Endothelial cell of umbilical vein (primary cell): ENCODE data around the gene GAL. TPM values are rescaled to one million over a fixed set of nuclear protein-coding genes. Genes with fewer than 3 reads are reported as not detected.

Experiments
- BruUV-seq: library from RNA; stranded (reverse); fragments of 400-500 nt; replicated peaks from 2 replicates; lab custom pipeline; 2021; lab: Mats Ljungman, UMichigan
- CTCF ChIA-PET: fragments of 300-600, 350-600 bp; sonication (Branson Sonifier 250); formaldehyde crosslinking; loops from one replicate; lab custom pipeline; 2021; ENCODE audit warnings: antibody characterized with exemption, inconsistent platforms; lab: Charles Lee
- POLR2A ChIA-PET: fragments of 300-600, 350-600 bp; sonication (Branson Sonifier 250); formaldehyde crosslinking; loops from one replicate; lab custom pipeline; 2021; ENCODE audit warnings: antibody characterized with exemption, inconsistent platforms; lab: Charles Lee
- DNase-seq: peaks from one replicate; pipeline ENCODE4 v3.0.0-alpha.2; 2011; ENCODE audit warnings: low read depth, low spot score
- FAIRE-seq: peaks from 2 replicates; lab custom pipeline; 2011; peaks lifted over from hg19 to GRCh38; lab: Jason Lieb, UNC
- H2AFZ ChIP-seq: 2 replicates; pipeline ENCODE4 v1.6.0; 2012; ENCODE audit warnings: low read depth, low read length, control low read depth, inconsistent platforms
- H3K27ac ChIP-seq: 2 replicates; pipeline ENCODE4 v1.5.1; 2011; ENCODE audit warnings: low read depth, mild to moderate bottlenecking, control low read depth, low read length, moderate library complexity; ENCODE audit not compliant: insufficient read depth
- H3K27me3 ChIP-seq, 2 experiments: 2 replicates each; pipeline versions ENCODE4 v1.6.0 to v1.6.1; 2011; ENCODE audit warnings: low read length in 2 of 2, mixed read lengths in 1 of 2; ENCODE audit not compliant: control insufficient read depth in 2 of 2, insufficient read depth in 2 of 2
- H3K36me3 ChIP-seq, 2 experiments: 2 replicates in 1 of 2; 3 replicates in 1 of 2; pipeline ENCODE4 v1.5.1; 2011; ENCODE audit warnings: low read length in 2 of 2, mild to moderate bottlenecking in 1 of 2, moderate library complexity in 1 of 2; ENCODE audit not compliant: control insufficient read depth in 2 of 2, insufficient read depth in 2 of 2; ENCODE audit errors: extremely low read depth in 1 of 2
- H3K4me1 ChIP-seq: 3 replicates; pipeline ENCODE4 v1.5.1; 2011; ENCODE audit warnings: mild to moderate bottlenecking, low read length; ENCODE audit not compliant: control insufficient read depth, insufficient read depth; ENCODE audit errors: extremely low read depth
- H3K4me2 ChIP-seq: 2 replicates; pipeline ENCODE4 v1.6.1; 2011; ENCODE audit warnings: low read length, control low read depth, mixed read lengths; ENCODE audit not compliant: insufficient read depth
- H3K4me3 ChIP-seq, 3 experiments: fragments of 200-600 bp in 1 of 3; sonication (generic), shearing (Covaris generic) in 1 of 3; replicated peaks in 1 of 3; 2 replicates each; pipeline ENCODE4 v1.5.1; 2011 to 2016; ENCODE audit warnings: control low read depth in 3 of 3, low read length in 3 of 3, mild to moderate bottlenecking in 2 of 3, inconsistent platforms in 1 of 3, low read depth in 1 of 3, moderate library complexity in 1 of 3; ENCODE audit not compliant: insufficient read depth in 1 of 3
- H3K79me2 ChIP-seq: 2 replicates; pipeline ENCODE4 v1.6.0; 2012; ENCODE audit warnings: low read length, inconsistent platforms; ENCODE audit not compliant: control insufficient read depth, insufficient read depth
- H3K9ac ChIP-seq: replicated peaks from 2 replicates; pipeline ENCODE3; 2011; ENCODE audit warnings: low read length, control low read depth; ENCODE audit not compliant: insufficient read depth; ENCODE audit errors: extremely low read depth
- H3K9me1 ChIP-seq: replicated peaks from 3 replicates; pipeline ENCODE4 v1.6.0; 2011; ENCODE audit warnings: mild to moderate bottlenecking, low read length; ENCODE audit not compliant: control insufficient read depth, insufficient read depth; ENCODE audit errors: extremely low read depth
- H3K9me3 ChIP-seq: replicated peaks from 2 replicates; pipeline ENCODE4 v1.5.1; 2012; ENCODE audit warnings: low read length, inconsistent platforms; ENCODE audit not compliant: control insufficient read depth, insufficient read depth
- H4K20me1 ChIP-seq: replicated peaks from 2 replicates; pipeline ENCODE3; 2011; ENCODE audit warnings: mild to moderate bottlenecking, low read length; ENCODE audit not compliant: control insufficient read depth, insufficient read depth; ENCODE audit errors: extremely low read depth
- EZH2 ChIP-seq: IDR thresholded peaks from 2 replicates; pipeline ENCODE4 v1.6.1; 2012; ENCODE audit warnings: borderline replicate concordance, low read depth, mild to moderate bottlenecking, moderate library complexity, low read length, inconsistent platforms; ENCODE audit not compliant: severe bottlenecking
- FOS ChIP-seq: IDR thresholded peaks from 2 replicates; pipeline ENCODE4 v1.6.1; 2011; ENCODE audit warnings: mild to moderate bottlenecking, low read length, moderate library complexity, borderline replicate concordance; ENCODE audit not compliant: insufficient read depth
- GATA2 ChIP-seq: IDR thresholded peaks from 2 replicates; pipeline ENCODE4 v1.7.0; 2011; ENCODE audit warnings: low read depth, mild to moderate bottlenecking, moderate library complexity, mixed read lengths, low read length; ENCODE audit not compliant: insufficient read length, insufficient read depth
- JUN ChIP-seq: IDR thresholded peaks from 2 replicates; pipeline ENCODE4 v1.6.1; 2011; ENCODE audit warnings: borderline replicate concordance, low read depth; ENCODE audit not compliant: insufficient read length, insufficient read depth
- MYC ChIP-seq: IDR thresholded peaks from one replicate; pipeline ENCODE4 v1.6.1; 2011; ENCODE audit warnings: mild to moderate bottlenecking, low read depth, low read length
- POLR2A ChIP-seq: IDR thresholded peaks from 2 replicates; pipeline ENCODE4 v1.6.1; 2012; ENCODE audit warnings: low read depth, mild to moderate bottlenecking, control low read depth, low read length
- POLR2AphosphoS5 ChIP-seq: IDR thresholded peaks from 2 replicates; pipeline ENCODE4 v1.6.1; 2012; ENCODE audit warnings: low read depth, mild to moderate bottlenecking, control low read depth, low read length, moderate library complexity; ENCODE audit not compliant: insufficient read depth
- dilution Hi-C: fragments of 300-500 bp; cut with MboI; formaldehyde crosslinking; loops from one replicate; pipeline ENCODE4 v1.15.0; 2019; ENCODE audit warnings: low sequenced_read_pairs; ENCODE audit not compliant: extremely low pct_ligation_motif_present
- intact Hi-C: fragments of 100-400 bp; cut with micrococcal nuclease; formaldehyde crosslinking; loops from one replicate; pipeline ENCODE4 v1.10.0; 2022
- polyA plus RNA-seq, 4 experiments: library from polyadenylated mRNA; depleted of rRNA in 3 of 4; stranded (reverse) in 3 of 4; unstranded in 1 of 4; fragments of >200 nt; gene quantifications; 2 replicates each; pipeline versions ENCODE4 v1.2.1 to v1.2.3, GENCODE V29; 2011 to 2012; ENCODE audit warnings: missing spikeins in 1 of 4
- total RNA-seq: library from RNA; stranded (reverse); gene quantifications from 2 replicates; pipeline ENCODE4 v1.2.3, GENCODE V29; 2021
- TF ChIP-seq, protein P1 (sequence below): IDR thresholded peaks from 2 replicates; pipeline ENCODE4 v1.6.1; 2011; ENCODE audit not compliant: insufficient read depth, insufficient read length
- TF ChIP-seq, protein P2 (sequence below), 2 donors: IDR thresholded peaks; 1 replicate in 1 of 2; 2 replicates in 1 of 2; pipeline ENCODE4 v1.5.1; 2011; ENCODE audit warnings: low read length in 2 of 2, mild to moderate bottlenecking in 2 of 2, moderate library complexity in 2 of 2, control low read depth in 1 of 2, inconsistent platforms in 1 of 2, low read depth in 1 of 2; ENCODE audit not compliant: insufficient read depth in 1 of 2; ENCODE audit errors: extremely low read depth in 1 of 2

GAL gene
- total and polyA plus RNA-seq, 2 donors (not counting 3 experiments of a cell fraction or from before 2014, with no cell fraction given) = 1.2 to 9.8 TPM

DNA sequence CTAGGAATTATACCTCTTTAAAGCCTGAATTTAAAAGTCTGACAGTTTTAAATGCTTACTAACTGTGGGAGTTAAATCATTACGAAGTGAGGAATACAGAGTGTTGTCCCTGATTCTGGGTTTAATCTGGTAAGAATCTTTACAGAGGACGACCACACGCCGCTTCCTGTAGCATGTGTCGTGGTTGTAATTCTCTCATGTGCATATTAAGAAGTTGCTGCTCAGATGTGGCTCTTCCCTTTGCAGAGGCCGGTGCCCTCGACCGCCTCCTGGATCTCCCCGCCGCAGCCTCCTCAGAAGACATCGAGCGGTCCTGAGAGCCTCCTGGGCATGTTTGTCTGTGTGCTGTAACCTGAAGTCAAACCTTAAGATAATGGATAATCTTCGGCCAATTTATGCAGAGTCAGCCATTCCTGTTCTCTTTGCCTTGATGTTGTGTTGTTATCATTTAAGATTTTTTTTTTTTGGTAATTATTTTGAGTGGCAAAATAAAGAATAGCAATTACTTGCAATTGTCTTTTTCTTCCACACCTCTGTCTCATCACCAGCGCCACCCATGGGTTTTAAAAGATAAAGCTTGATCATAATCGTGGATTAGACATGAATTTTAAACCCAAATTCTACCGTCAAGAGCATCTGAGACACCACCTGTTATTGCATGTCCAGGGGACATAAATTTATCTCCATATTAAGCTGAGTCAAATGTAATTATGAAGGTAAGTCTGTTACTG lies 6.5 kb downstream of the GAL start:
- H3K9ac ChIP-seq = no peak overlapping the region
- no peaks in the 10 kb centered on the region for H4K20me1 ChIP-seq
- H2AFZ ChIP-seq = no peak overlapping the region
- POLR2A ChIA-PET = no interaction called here
- H3K4me2 ChIP-seq = no peak overlapping the region
- DNase-seq (no peak), FAIRE-seq (no peak)
- intact Hi-C loops (no loop called here), dilution Hi-C loops (no loop called here)
- H3K4me3 ChIP-seq = no peak overlapping the region
- CTCF ChIA-PET = interaction anchor here (0.7 to 2.2 kb wide), 9 partner anchors 10 to 393 kb away, joined by 3 to 10 read pairs (median 4); no protein-coding TSS in a partner anchor
- TF ChIP-seq POLR2A (no peak), POLR2AphosphoS5 (no peak), FOS (no peak), GATA2 (no peak), JUN (no peak), MYC (no peak), EZH2 (no peak)
- TF ChIP-seq, protein P1, sequence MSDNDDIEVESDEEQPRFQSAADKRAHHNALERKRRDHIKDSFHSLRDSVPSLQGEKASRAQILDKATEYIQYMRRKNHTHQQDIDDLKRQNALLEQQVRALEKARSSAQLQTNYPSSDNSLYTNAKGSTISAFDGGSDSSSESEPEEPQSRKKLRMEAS = no peak
- TF ChIP-seq, protein P2, sequence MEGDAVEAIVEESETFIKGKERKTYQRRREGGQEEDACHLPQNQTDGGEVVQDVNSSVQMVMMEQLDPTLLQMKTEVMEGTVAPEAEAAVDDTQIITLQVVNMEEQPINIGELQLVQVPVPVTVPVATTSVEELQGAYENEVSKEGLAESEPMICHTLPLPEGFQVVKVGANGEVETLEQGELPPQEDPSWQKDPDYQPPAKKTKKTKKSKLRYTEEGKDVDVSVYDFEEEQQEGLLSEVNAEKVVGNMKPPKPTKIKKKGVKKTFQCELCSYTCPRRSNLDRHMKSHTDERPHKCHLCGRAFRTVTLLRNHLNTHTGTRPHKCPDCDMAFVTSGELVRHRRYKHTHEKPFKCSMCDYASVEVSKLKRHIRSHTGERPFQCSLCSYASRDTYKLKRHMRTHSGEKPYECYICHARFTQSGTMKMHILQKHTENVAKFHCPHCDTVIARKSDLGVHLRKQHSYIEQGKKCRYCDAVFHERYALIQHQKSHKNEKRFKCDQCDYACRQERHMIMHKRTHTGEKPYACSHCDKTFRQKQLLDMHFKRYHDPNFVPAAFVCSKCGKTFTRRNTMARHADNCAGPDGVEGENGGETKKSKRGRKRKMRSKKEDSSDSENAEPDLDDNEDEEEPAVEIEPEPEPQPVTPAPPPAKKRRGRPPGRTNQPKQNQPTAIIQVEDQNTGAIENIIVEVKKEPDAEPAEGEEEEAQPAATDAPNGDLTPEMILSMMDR (IDR thresholded peaks at IDR 0.05; ENCODE audit: extremely low read depth in 1 of 2, insufficient read depth in 1 of 2, low read depth in 1 of 2, low read length in 2 of 2) = no peak
- H3K79me2 ChIP-seq = no peaks in the 10 kb centered on the region
- H3K27ac ChIP-seq = no peak overlapping the region
- no TSS peak for BruUV-seq
- H3K9me1 ChIP-seq = no peaks in the 10 kb centered on the region
- H3K27me3 ChIP-seq = peaks cover 0 to 12% of the 10 kb centered on the region in 2 experiments
- H3K4me1 ChIP-seq = no peaks in the 10 kb centered on the region
- H3K9me3 ChIP-seq = no peaks in the 10 kb centered on the region
- H3K36me3 ChIP-seq = no peaks in the 10 kb centered on the region
